ENCODE results near the gene THAP8. TPM values are rescaled to one million over a fixed set of nuclear protein-coding genes. Genes with fewer than 3 reads are reported as not detected.

Gene THAP8
- total RNA-seq, 2 experiments from 2014 or later, result 2.4 to 4.2 TPM

GRCh38 chr19:36032251-36033104, 21.6 kb downstream of the THAP8 start, which contains the start of gene CLIP3:
TSS of gene CLIP3 (minus strand) at chr19:36032873. CDS start at chr19:36032357, 516 bp downstream.
- Mint-ChIP-seq H3K27me3 (no peaks in the 10 kb centered on the region), H3K27ac (no peak within 1 kb of the TSS)

GRCh38 chr19:36031308-36031707, 22.8 kb downstream of the THAP8 start:
- Mint-ChIP-seq H3K4me1 (peaks cover 13% of the 10 kb centered on the region), H3K36me3 (peaks cover 13% of the 10 kb centered on the region), H3K4me3 (no peak overlapping the region), H3K27me3 (no peaks in the 10 kb centered on the region), H3K27ac (no peak overlapping the region), H3K9me3 (ENCODE audit: low read depth) (no peaks in the 10 kb centered on the region)
- ATAC-seq, result no peak
- DNase-seq, result no peak
- CTCF ChIA-PET, result interaction anchor here (1.5 kb wide), 1 partner anchor 11 kb away, joined by 4 read pairs; no protein-coding TSS in a partner anchor

More at GRCh38 chr19:36032251-36033104, 21.6 kb downstream of the THAP8 start, which contains the start of gene CLIP3:
- Mint-ChIP-seq H3K9me3 (ENCODE audit: low read depth) (no peaks in the 10 kb centered on the region), H3K4me1 (peaks cover 20% of the 10 kb centered on the region), H3K36me3 (peaks cover 13% of the 10 kb centered on the region), H3K4me3 (no peak within 1 kb of the TSS)
- CTCF ChIA-PET, result interaction anchor here (1.5 kb wide), 1 partner anchor 12 kb away, joined by 4 read pairs; no protein-coding TSS in a partner anchor
- DNase-seq, result no peak
- peak; percentile 55 for ATAC-seq

DNA sequence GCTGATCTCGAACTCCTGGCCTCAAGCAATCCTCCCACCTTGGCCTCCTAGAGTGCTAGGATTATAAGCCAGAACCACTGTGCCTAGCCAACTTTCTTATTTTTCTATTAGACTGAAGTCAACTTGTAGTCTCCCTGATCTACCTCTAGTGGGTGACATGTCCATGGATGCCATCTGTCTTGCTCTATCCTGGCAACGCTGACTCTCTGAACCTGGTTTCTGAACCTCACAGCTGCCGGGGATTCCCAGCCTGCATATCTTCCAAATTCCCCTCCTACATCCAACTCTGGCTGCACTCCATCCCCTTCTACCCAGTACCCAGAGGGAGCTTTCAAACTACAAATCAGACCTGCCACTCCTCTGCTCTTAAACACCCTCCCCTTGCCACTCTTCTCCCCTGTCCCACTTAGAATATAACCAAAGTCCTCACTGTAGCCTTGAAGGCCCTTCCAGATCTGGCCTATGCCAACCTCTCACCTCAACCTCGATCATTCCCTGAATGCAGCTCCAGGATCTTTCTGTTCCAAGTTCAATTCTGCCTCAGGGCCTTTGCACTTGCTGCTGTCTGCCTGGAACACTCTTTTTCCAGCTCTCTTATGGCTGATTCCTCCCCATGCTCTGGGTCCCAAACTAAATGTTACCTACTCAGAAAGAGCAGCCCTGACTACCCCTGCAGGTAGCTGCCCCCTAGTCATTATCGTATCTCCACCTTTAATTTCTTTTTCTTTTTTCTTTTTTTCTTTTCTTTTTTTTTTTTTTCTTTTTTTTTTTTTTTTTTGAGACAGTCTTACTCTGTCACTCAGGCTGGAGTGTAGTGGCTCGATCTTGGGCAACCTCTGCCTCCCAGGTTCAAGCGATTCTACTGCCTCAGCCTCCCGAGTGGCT, 23.6 kb downstream of the THAP8 start:
- H3K27ac Mint-ChIP-seq, result no peak overlapping the region

GRCh38 chr19:36028313-36029041, 25.6 kb downstream of the THAP8 start:
- CTCF ChIA-PET, result no interaction called here
- H3K4me1 Mint-ChIP-seq, result peaks cover 2% of the 10 kb centered on the region
- no peak overlapping the region for H3K4me3 Mint-ChIP-seq
- H3K36me3 Mint-ChIP-seq, result peaks cover 7% of the 10 kb centered on the region
- no peak for ATAC-seq
- H3K27ac Mint-ChIP-seq, result no peak overlapping the region
- H3K9me3 Mint-ChIP-seq (ENCODE audit: low read depth), result no peaks in the 10 kb centered on the region
- no peaks in the 10 kb centered on the region for H3K27me3 Mint-ChIP-seq
- DNase-seq, result no peak

More for the DNA sequence above, 23.6 kb downstream of the THAP8 start:
- H3K36me3 Mint-ChIP-seq, result peaks cover 11% of the 10 kb centered on the region
- CTCF ChIA-PET, result interaction anchor here (0.6 to 1.5 kb wide), 3 partner anchors 10 to 112 kb away, joined by 3 to 4 read pairs (median 3); no protein-coding TSS in a partner anchor
- no peak overlapping the region for H3K4me3 Mint-ChIP-seq
- peaks cover 7% of the 10 kb centered on the region for H3K4me1 Mint-ChIP-seq
- H3K27me3 Mint-ChIP-seq, result no peaks in the 10 kb centered on the region
- ATAC-seq, result no peak
- H3K9me3 Mint-ChIP-seq (ENCODE audit: low read depth), result no peaks in the 10 kb centered on the region
- no peak for DNase-seq

DNA sequence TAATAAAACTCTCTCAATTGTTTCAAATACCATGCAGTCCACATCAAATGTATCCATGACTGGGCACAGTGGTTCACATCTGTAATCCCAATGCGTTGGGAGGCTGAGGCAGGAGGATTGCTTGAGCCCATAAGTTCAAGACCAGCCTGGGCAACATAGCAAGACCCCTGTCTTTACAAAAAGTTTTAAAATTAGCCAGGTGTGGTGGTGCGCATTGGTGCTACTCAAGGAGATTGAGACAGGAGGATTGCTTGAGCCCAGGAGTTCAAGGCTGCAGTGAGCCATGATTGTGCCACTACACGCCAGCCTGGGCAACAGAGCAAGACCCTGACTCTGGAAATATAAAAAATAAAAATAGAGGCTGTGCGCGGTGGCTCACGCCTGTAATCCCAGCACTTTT, 26.4 kb downstream of the THAP8 start:
- no peaks in the 10 kb centered on the region for H3K27me3 Mint-ChIP-seq
- H3K4me3 Mint-ChIP-seq, result no peak overlapping the region
- no peak overlapping the region for H3K27ac Mint-ChIP-seq
- CTCF ChIA-PET, result no interaction called here
- no peaks in the 10 kb centered on the region for H3K9me3 Mint-ChIP-seq (ENCODE audit: low read depth)
- DNase-seq (no peak), ATAC-seq (no peak)
- H3K4me1 Mint-ChIP-seq, result peaks cover 2% of the 10 kb centered on the region
- H3K36me3 Mint-ChIP-seq, result peaks cover 10% of the 10 kb centered on the region

DNA sequence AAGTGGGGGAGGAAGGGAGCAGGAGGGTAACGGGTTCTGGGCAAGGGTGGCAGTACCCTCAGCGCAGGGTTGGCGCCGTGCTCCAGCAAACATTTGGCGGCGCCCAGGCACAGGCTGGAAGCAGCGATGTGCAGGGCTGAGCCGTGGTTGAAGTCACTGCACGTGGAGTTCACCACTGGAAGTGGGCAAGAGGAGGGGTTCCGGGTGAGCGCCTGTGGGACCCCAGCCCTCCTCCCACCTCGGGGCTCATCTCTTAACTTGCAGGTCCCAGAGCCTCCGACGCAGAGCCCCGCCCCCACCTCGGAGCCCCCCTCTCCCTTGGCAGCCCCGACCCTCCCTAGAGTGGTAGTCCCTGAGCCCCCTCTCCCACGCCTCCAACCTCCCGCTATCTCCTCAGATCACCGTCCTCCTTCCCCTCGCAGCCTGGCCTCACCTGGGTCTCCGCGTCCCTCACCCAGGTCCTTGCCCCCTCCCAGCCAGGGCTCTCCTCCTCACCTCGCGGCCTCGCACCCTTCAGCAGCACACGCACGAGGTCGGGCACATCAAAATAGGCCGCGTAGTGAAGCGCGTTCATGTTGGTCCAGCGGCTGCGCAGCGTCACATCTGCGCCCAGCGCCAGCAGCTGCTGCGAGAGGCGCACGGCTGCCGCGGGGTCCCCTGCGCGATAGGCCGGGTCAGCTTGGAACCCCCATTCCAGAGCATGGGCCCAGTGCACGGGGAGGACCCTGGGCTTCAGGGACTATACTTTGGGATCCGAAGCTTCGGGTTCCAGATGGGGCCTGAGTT, 27.8 kb downstream of the THAP8 start:
- CTCF ChIA-PET, result no interaction called here
- Mint-ChIP-seq H3K9me3 (ENCODE audit: low read depth) (no peaks in the 10 kb centered on the region), H3K27ac (no peak overlapping the region), H3K27me3 (no peaks in the 10 kb centered on the region), H3K4me3 (no peak overlapping the region), H3K4me1 (no peaks in the 10 kb centered on the region), H3K36me3 (peaks cover 13% of the 10 kb centered on the region)
- DNase-seq, result no peak
- no peak for ATAC-seq

DNA sequence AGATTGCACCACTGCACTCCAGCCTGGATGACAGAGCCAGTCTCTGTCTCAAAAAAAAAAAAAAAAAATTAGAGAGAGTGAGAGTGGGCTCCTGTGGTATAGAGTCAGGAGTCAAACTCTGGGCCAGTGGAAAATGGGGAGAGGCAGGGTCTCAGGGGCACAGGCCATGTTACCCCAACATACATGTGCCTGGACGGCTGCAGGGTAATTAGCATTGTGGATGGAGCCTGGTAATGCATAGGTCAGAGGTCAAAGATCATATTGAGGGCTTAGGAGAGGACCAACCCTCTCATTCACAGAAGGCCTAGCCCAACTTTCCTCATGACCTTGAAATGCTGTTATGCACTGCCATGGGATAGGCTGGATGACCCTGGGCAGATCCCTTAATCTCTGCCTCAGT, 28.5 kb downstream of the THAP8 start:
- no peak overlapping the region for H3K4me3 Mint-ChIP-seq
- no peak for DNase-seq
- no peaks in the 10 kb centered on the region for H3K9me3 Mint-ChIP-seq (ENCODE audit: low read depth)
- CTCF ChIA-PET, result no interaction called here
- H3K27me3 Mint-ChIP-seq, result no peaks in the 10 kb centered on the region
- ATAC-seq, result no peak
- no peaks in the 10 kb centered on the region for H3K4me1 Mint-ChIP-seq
- H3K36me3 Mint-ChIP-seq, result peaks cover 15% of the 10 kb centered on the region
- H3K27ac Mint-ChIP-seq, result no peak overlapping the region

DNA sequence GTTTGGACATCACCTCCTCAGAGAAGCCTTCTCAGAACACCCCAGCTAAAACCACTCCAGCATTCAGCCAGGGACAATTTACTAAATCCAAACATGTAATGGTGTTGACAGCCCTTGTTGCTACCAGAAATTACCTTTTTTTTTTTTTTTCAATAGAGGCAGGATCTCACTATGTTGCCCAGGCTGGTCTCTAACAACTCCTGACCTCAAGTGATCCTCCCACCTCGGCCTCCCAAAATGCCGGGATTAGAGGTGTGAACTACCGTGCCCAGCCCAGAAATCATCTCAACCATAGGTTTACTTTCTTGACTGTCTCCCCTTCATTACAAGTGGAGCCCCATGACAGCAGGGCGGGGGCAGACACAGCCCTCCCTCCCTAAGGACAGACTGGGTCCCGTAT, 30.7 kb downstream of the THAP8 start:
- CTCF ChIA-PET, result no interaction called here
- peaks cover 18% of the 10 kb centered on the region for H3K36me3 Mint-ChIP-seq
- H3K4me3 Mint-ChIP-seq, result no peak overlapping the region
- DNase-seq, result no peak
- H3K9me3 Mint-ChIP-seq (ENCODE audit: low read depth), result no peaks in the 10 kb centered on the region
- H3K27me3 Mint-ChIP-seq, result no peaks in the 10 kb centered on the region
- no peak for ATAC-seq
- H3K4me1 Mint-ChIP-seq, result no peaks in the 10 kb centered on the region
- no peak overlapping the region for H3K27ac Mint-ChIP-seq

- H3K4me3 Mint-ChIP-seq, result no peak overlapping the region
- no peak overlapping the region for H3K27ac Mint-ChIP-seq
- CTCF ChIA-PET, result no interaction called here
- peaks cover 22% of the 10 kb centered on the region for H3K36me3 Mint-ChIP-seq
- peaks cover 19% of the 10 kb centered on the region for H3K4me1 Mint-ChIP-seq
- DNase-seq (no peak), ATAC-seq (no peak)
- no peaks in the 10 kb centered on the region for H3K27me3 Mint-ChIP-seq
- H3K9me3 Mint-ChIP-seq (ENCODE audit: low read depth), result no peaks in the 10 kb centered on the region
These were observed 34.9 kb downstream of the THAP8 start for GRCh38 chr19:36019061-36019670.

DNA sequence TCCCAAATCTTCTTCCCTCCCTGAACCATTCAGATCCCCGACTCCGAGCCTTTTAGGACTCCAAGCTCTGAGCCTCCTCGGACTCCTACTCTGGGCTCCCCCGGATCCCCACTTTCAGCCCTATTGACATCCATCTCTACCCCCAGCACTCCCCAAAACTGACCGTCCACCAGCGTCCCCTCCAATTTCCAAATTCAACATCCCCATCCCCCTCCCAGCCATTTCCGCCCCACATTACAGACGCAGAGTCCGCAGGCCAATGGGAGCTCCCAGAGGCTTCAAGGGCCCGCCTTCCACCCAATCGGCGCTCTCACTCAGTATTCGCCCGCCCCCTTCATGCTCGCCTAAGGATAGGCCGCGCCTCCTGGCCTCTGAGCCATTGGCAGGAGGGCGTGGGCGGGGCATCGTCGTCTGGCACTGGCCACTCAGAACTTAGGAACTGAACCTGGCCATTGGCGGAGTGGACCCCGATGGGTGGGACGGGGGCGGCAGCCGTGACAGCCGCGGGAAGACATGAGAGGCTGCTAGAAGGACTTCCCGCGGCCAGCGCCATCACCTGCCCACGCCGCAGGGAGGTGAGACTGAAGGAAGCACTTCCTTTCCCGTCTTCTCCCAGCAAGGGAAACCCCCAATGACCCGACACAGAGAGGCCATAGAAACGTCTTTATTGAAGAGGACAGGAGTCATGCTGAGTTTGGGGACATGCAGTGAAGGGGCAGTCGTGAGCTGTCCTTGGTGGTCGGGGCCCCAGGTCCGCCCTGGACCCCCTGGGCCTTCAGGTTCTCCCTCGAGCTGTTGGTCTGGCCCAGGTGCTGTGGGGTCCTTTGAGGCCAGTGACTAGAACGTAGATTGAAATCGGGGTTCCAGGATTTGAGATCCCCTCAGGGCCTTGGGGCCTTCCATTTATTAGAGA, 39.8 kb downstream of the THAP8 start, which contains the start of gene ALKBH6:
ALKBH6 (minus strand) TSS at position 202 of the 913 bp plus-strand sequence. CDS start 816 bp downstream, outside the sequence.
- CTCF ChIA-PET, result interaction anchor here (0.7 to 1.6 kb wide), 7 partner anchors 18 to 241 kb away, joined by 3 to 6 read pairs (median 3); partner anchors contain the start of gene THAP8
- Mint-ChIP-seq H3K36me3 (peaks cover 6% of the 10 kb centered on the region), H3K4me3 (peak within 1 kb of the TSS; percentile 92), H3K27ac (peak within 1 kb of the TSS; percentile 95), H3K4me1 (peaks cover 29% of the 10 kb centered on the region), H3K9me3 (ENCODE audit: low read depth) (no peaks in the 10 kb centered on the region), H3K27me3 (no peaks in the 10 kb centered on the region)
- peak; percentile 100 for DNase-seq
- ATAC-seq, result peak; percentile 98
